ENCODE results near the gene RTN1. TPM values are rescaled to one million over a fixed set of nuclear protein-coding genes. Genes with fewer than 3 reads are reported as not detected.

The RTN1 gene
- total RNA-seq, 1 experiment from 2014 or later, result 1.1 TPM

GRCh38 chr14:59627011-59627520 lies 243.5 kb downstream of the RTN1 start:
- ChIA-PET CTCF (interaction anchor here (1.8 kb wide), 1 partner anchor 50 kb away, joined by 5 read pairs; the partner anchor contains the start of gene CCDC175), POLR2A (no interaction called here)
- TF ChIP-seq SMAD3 (CRISPR knock-in tag; IDR thresholded peaks at IDR 0.05; ENCODE audit: borderline replicate concordance) (no peak), MAX (CRISPR knock-in tag; IDR thresholded peaks at IDR 0.05) (no peak), RORB (CRISPR knock-in tag; IDR thresholded peaks at IDR 0.05) (no peak), ZSCAN18 (CRISPR knock-in tag; IDR thresholded peaks at IDR 0.05) (no peak), NFATC4 (CRISPR knock-in tag; IDR thresholded peaks at IDR 0.05) (no peak), PREB (CRISPR knock-in tag; IDR thresholded peaks at IDR 0.05; ENCODE audit: borderline replicate concordance) (no peak), ZNF263 (CRISPR knock-in tag; IDR thresholded peaks at IDR 0.05; ENCODE audit: low read depth) (no peak), RELA (CRISPR knock-in tag; IDR thresholded peaks at IDR 0.05; ENCODE audit: borderline replicate concordance) (no peak), ZNF138 (CRISPR knock-in tag; conservative IDR thresholded peaks at IDR 0.05) (no peak), SOX15 (CRISPR knock-in tag; IDR thresholded peaks at IDR 0.05) (no peak), ERG (CRISPR knock-in tag; IDR thresholded peaks at IDR 0.05) (no peak), CTCF (IDR thresholded peaks at IDR 0.05) (no peak), JUN (CRISPR knock-in tag; IDR thresholded peaks at IDR 0.05) (no peak), ZNF396 (CRISPR knock-in tag; IDR thresholded peaks at IDR 0.05; ENCODE audit: borderline replicate concordance) (no peak)
- ATAC-seq, result no peak
- Mint-ChIP-seq H3K9me3 (no peaks in the 10 kb centered on the region), H3K27ac (no peak overlapping the region), H3K4me1 (peaks cover 17% of the 10 kb centered on the region), H3K36me3 (no peaks in the 10 kb centered on the region), H3K27me3 (ENCODE audit: low read depth) (peaks cover 27% of the 10 kb centered on the region), H3K4me3 (no peak overlapping the region)
- DNase-seq (ENCODE audit: low spot score), result no peak

GRCh38 chr14:59622631-59623030 lies 247.9 kb downstream of the RTN1 start:
- TF ChIP-seq MXD4 (CRISPR knock-in tag; IDR thresholded peaks at IDR 0.05; ENCODE audit: borderline replicate concordance) (no peak), ZNF512 (CRISPR knock-in tag; IDR thresholded peaks at IDR 0.05; ENCODE audit: borderline replicate concordance) (no peak), PRRX2 (CRISPR knock-in tag; IDR thresholded peaks at IDR 0.05) (no peak), NR3C1 (CRISPR knock-in tag; conservative IDR thresholded peaks at IDR 0.05; ENCODE audit: low read depth) (no peak), ZNF232 (CRISPR knock-in tag; IDR thresholded peaks at IDR 0.05) (no peak), RELA (CRISPR knock-in tag; IDR thresholded peaks at IDR 0.05; ENCODE audit: borderline replicate concordance) (no peak), E2F4 (CRISPR knock-in tag; IDR thresholded peaks at IDR 0.05; ENCODE audit: borderline replicate concordance, low read depth) (no peak), SMAD4 (CRISPR knock-in tag; IDR thresholded peaks at IDR 0.05) (no peak), ZNF423 (CRISPR knock-in tag; IDR thresholded peaks at IDR 0.05) (no peak), FOXP4 (CRISPR knock-in tag; IDR thresholded peaks at IDR 0.05) (no peak), MYBL2 (CRISPR knock-in tag; IDR thresholded peaks at IDR 0.05) (no peak)
- DNase-seq (ENCODE audit: low spot score), result no peak
- Mint-ChIP-seq H3K36me3 (no peaks in the 10 kb centered on the region), H3K27me3 (ENCODE audit: low read depth) (no peaks in the 10 kb centered on the region; the same call in 1 of the 2 replicates), H3K27ac (no peak overlapping the region), H3K9me3 (peaks cover 14% of the 10 kb centered on the region), H3K4me1 (0 out of 2 replicates have a peak, but pooled peaks cover 2% of the 10 kb centered on the region), H3K4me3 (no peak overlapping the region)
- ATAC-seq, result no peak
- ChIA-PET POLR2A (no interaction called here), CTCF (interaction anchor here (0.6 kb wide), 1 partner anchor 138 kb away, joined by 3 read pairs; the partner anchor contains the start of genes JKAMP and L3HYPDH)

Measured in WTC11 (cell line).